DND-41 (cell line): ENCODE data around the gene SLC35C1.
"Not testable (repeated sequence)": the region's sequence is repeated elsewhere in the genome, so short reads cannot be mapped to it uniquely, and the experiment has no call there.

ENCODE experiments used
- ATAC-seq: fragments of 200-7000 bp; cut with Tn5 transposase; 3 replicates; pipeline ENCODE4 v1.9.1; 2021; ENCODE audit warnings: low read depth; ENCODE audit not compliant: insufficient read depth
- DNase-seq: peaks from one replicate; pipeline ENCODE4 v3.0.0-alpha.2; 2020
- H2AFZ ChIP-seq: 2 replicates; pipeline ENCODE4 v1.6.0; 2012; ENCODE audit warnings: low read depth, low read length
- H3K27ac ChIP-seq: 2 replicates; pipeline ENCODE4 v1.5.1; 2012; ENCODE audit warnings: low read length, inconsistent platforms
- H3K27me3 ChIP-seq: fragments of 200-600 bp; sonication (generic); 2 replicates; pipeline ENCODE4 v1.6.0; 2012; ENCODE audit warnings: low read length, mild to moderate bottlenecking, inconsistent platforms; ENCODE audit not compliant: insufficient read depth, poor library complexity
- H3K36me3 ChIP-seq: 2 replicates; pipeline ENCODE4 v1.5.1; 2012; ENCODE audit warnings: low read length, inconsistent platforms; ENCODE audit not compliant: insufficient read depth
- H3K4me1 ChIP-seq: 2 replicates; pipeline ENCODE4 v1.5.1; 2012; ENCODE audit warnings: mild to moderate bottlenecking, low read length; ENCODE audit not compliant: insufficient read depth
- H3K4me2 ChIP-seq: 2 replicates; pipeline ENCODE4 v1.6.0; 2012; ENCODE audit warnings: mild to moderate bottlenecking, moderate library complexity, low read length, inconsistent platforms; ENCODE audit not compliant: insufficient read depth
- H3K4me3 ChIP-seq, 2 experiments: fragments of 200-600 bp in 1 of 2; shearing (Covaris generic) in 1 of 2; 2 replicates each; pipeline ENCODE4 v1.5.1; 2012 to 2016; ENCODE audit warnings: inconsistent platforms in 2 of 2, low read length in 2 of 2, mild to moderate bottlenecking in 2 of 2, low read depth in 1 of 2, moderate library complexity in 1 of 2
- H3K79me2 ChIP-seq: 2 replicates; pipeline ENCODE4 v1.6.0; 2012; ENCODE audit warnings: low read length, inconsistent platforms; ENCODE audit not compliant: insufficient read depth
- H3K9ac ChIP-seq: 2 replicates; pipeline ENCODE4 v1.6.0; 2012; ENCODE audit warnings: low read depth, mild to moderate bottlenecking, inconsistent platforms, low read length, moderate library complexity
- H3K9me3 ChIP-seq: 2 replicates; pipeline ENCODE4 v1.5.1; 2012; ENCODE audit warnings: low read length, moderate library complexity, mild to moderate bottlenecking, inconsistent platforms; ENCODE audit not compliant: insufficient read depth, severe bottlenecking
- H4K20me1 ChIP-seq: 2 replicates; pipeline ENCODE4 v1.6.0; 2012; ENCODE audit warnings: low read length; ENCODE audit not compliant: insufficient read depth
- EZH2 ChIP-seq: IDR thresholded peaks from 3 replicates; pipeline ENCODE4 v1.6.1; 2012; ENCODE audit warnings: borderline replicate concordance, low read depth, mild to moderate bottlenecking, moderate library complexity, low read length, inconsistent platforms; ENCODE audit not compliant: severe bottlenecking
- TF ChIP-seq, protein P1 (sequence below): IDR thresholded peaks from 2 replicates; pipeline ENCODE4 v1.5.1; 2012; ENCODE audit warnings: borderline replicate concordance, low read length, moderate library complexity, mild to moderate bottlenecking; ENCODE audit not compliant: poor library complexity, severe bottlenecking; ENCODE audit errors: extremely low read depth

Gene SLC35C1

DNA sequence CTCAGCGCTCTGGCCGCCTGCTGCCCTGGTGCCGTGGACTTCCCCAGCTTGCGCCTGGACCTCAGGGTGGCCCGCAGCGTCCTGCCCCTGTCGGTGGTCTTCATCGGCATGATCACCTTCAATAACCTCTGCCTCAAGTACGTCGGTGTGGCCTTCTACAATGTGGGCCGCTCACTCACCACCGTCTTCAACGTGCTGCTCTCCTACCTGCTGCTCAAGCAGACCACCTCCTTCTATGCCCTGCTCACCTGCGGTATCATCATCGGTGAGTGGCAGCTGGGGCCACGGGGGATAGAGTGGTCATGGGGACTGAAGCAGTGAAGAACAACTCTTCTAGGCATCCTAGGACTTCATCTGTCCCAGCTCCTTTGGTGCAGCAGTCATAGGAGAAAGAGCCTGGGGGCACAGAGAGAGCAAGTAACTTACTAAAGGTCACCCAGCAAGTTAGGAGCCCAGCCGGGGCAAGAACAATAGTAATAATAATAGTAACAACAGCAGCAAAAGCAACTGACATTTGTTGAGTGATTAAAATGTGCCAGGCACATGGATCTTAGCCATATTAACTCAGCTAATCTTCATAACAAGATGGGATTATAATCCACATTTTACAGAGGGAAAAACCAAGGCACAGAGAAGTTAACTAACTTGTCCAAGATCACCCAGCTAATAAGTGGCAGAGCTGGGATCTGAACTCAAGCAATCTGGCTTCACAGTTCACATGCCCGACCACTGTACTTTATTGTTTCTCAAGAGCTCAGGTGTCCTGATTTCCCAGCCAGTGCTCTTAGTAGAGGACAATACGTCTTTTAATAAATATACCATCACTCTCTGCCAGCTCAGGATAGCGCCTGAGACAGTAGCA is 1.4 kb downstream of the SLC35C1 start:
- ATAC-seq, result no peak
- peak overlapping the region; percentile 51 to 78; a peak in 3 of 4 replicates for H3K4me3 ChIP-seq
- H3K27me3 ChIP-seq, result no peaks in the 10 kb centered on the region
- peak overlapping the region; percentile 70 for H3K27ac ChIP-seq
- TF ChIP-seq, protein P1, sequence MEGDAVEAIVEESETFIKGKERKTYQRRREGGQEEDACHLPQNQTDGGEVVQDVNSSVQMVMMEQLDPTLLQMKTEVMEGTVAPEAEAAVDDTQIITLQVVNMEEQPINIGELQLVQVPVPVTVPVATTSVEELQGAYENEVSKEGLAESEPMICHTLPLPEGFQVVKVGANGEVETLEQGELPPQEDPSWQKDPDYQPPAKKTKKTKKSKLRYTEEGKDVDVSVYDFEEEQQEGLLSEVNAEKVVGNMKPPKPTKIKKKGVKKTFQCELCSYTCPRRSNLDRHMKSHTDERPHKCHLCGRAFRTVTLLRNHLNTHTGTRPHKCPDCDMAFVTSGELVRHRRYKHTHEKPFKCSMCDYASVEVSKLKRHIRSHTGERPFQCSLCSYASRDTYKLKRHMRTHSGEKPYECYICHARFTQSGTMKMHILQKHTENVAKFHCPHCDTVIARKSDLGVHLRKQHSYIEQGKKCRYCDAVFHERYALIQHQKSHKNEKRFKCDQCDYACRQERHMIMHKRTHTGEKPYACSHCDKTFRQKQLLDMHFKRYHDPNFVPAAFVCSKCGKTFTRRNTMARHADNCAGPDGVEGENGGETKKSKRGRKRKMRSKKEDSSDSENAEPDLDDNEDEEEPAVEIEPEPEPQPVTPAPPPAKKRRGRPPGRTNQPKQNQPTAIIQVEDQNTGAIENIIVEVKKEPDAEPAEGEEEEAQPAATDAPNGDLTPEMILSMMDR, result no peak
- no peak for TF ChIP-seq EZH2
- no peak for DNase-seq
- H4K20me1 ChIP-seq, result peaks cover 16% of the 10 kb centered on the region
- no peak overlapping the region for H2AFZ ChIP-seq
- peak overlapping the region; percentile 83 for H3K4me2 ChIP-seq
- peak overlapping the region; percentile 85 for H3K9ac ChIP-seq
- no peaks in the 10 kb centered on the region for H3K9me3 ChIP-seq
- H3K36me3 ChIP-seq, result peaks cover 39% of the 10 kb centered on the region
- H3K4me1 ChIP-seq, result peaks cover 55% of the 10 kb centered on the region
- H3K79me2 ChIP-seq, result peaks cover 39% of the 10 kb centered on the region

- no peak for TF ChIP-seq EZH2
- TF ChIP-seq, protein P1, result no peak
- DNase-seq, result no peak
- Histone ChIP-seq H4K20me1 (peaks cover 19% of the 10 kb centered on the region), H3K9me3 (no peaks in the 10 kb centered on the region), H3K36me3 (peaks cover 48% of the 10 kb centered on the region), H3K27me3 (no peaks in the 10 kb centered on the region), H3K4me3 (peak overlapping the region; percentile 11 to 78; a peak in 3 of 4 replicates), H3K79me2 (peaks cover 39% of the 10 kb centered on the region), H3K4me1 (peaks cover 55% of the 10 kb centered on the region), H3K9ac (peak overlapping the region; percentile 85), H3K4me2 (peak overlapping the region; percentile 83), H2AFZ (no peak overlapping the region), H3K27ac (peak overlapping the region; percentile 44; the same call in 1 of the 2 replicates)
- ATAC-seq, result no peak
These were observed 2.2 kb downstream of the SLC35C1 start for GRCh38 chr11:45806937-45807791.

- H3K9me3 ChIP-seq, result no peaks in the 10 kb centered on the region
- H3K27ac ChIP-seq, result peak overlapping the region; percentile 35; the same call in 1 of the 2 replicates
- H3K36me3 ChIP-seq, result peaks cover 52% of the 10 kb centered on the region
- H3K4me3 ChIP-seq, result peak overlapping the region in 1 of 2 experiments; percentile 78; a peak in 3 of 4 replicates
- H3K9ac ChIP-seq, result peak overlapping the region; percentile 85
- H2AFZ ChIP-seq, result no peak overlapping the region
- no peaks in the 10 kb centered on the region for H3K27me3 ChIP-seq
- DNase-seq, result no peak
- peak overlapping the region; percentile 83 for H3K4me2 ChIP-seq
- no peak for ATAC-seq
- peaks cover 55% of the 10 kb centered on the region for H3K4me1 ChIP-seq
- H3K79me2 ChIP-seq, result peaks cover 39% of the 10 kb centered on the region
- H4K20me1 ChIP-seq, result peaks cover 19% of the 10 kb centered on the region
- TF ChIP-seq, protein P1, result no peak
- TF ChIP-seq EZH2, result no peak
These were observed 2.9 kb downstream of the SLC35C1 start for GRCh38 chr11:45807792-45808238.

DNA sequence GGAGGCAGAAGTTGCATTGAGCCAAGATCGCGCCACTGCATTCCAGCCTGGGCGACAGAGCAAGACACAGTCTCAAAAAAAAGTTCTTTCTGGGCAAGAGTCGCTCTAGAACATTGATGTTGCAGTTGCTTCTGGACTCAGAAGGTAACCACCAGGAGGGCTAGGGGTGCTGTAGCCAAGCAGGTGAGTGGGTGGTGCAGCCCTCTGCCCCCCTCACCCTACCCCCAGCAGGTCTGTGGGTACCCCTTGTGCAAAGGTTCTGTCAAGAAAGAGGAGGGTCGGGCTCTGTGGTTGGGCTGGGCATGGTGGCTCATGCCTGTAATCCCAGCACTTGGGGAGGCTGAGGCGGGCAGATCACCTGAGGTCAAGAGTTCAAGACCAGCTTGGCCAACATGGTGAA is 3.5 kb downstream of the SLC35C1 start:
- not testable (repeated sequence) for DNase-seq, H3K4me3 ChIP-seq, H3K27me3 ChIP-seq, ATAC-seq, H3K27ac ChIP-seq, H3K9me3 ChIP-seq, H2AFZ ChIP-seq, H3K9ac ChIP-seq
- peaks cover 55% of the 10 kb centered on the region for H3K4me1 ChIP-seq
- H3K79me2 ChIP-seq, result peaks cover 39% of the 10 kb centered on the region
- H4K20me1 ChIP-seq, result peaks cover 19% of the 10 kb centered on the region
- peaks cover 52% of the 10 kb centered on the region for H3K36me3 ChIP-seq
- H3K4me2 ChIP-seq, result peak overlapping the region; percentile 25; the same call in 1 of the 2 replicates
